OCI-LY7 (cell line): ENCODE results near the gene RHEX.

ENCODE experiments used
- EZH2phosphoT487 ChIP-seq: fragments of 200-600 bp; sonication (generic); IDR thresholded peaks from 2 replicates; pipeline ENCODE4 v1.6.1; 2018; ENCODE audit warnings: low read depth, borderline replicate concordance, mild to moderate bottlenecking, mixed run types, antibody characterized with exemption, low read length, moderate library complexity, mixed read lengths
- TF ChIP-seq, protein P1 (sequence below): fragments of 200-600 bp; sonication (generic); conservative IDR thresholded peaks from 2 replicates; pipeline ENCODE4 v1.5.1; 2014; ENCODE audit warnings: mild to moderate bottlenecking, antibody characterized with exemption, low read length, moderate library complexity, mixed read lengths

DNA sequence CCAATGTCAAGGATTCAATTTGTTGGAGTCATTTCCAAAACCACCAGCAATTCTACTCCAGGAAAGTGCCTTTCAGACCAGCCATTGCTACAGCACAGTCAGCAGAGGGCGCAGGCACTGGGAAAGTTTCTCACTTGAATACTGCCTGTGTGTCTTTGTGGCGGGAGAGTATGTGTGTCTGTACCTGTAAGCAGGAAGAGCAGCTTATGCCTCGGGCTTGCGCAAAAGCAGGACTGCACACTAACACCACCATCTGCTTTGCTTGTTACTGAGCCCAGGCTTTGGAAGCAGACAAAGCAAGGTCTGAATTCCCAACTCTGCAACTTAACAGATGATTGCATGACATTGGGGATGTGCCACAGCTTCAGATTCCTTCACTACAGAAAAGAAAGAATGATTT, 22.3 kb upstream of the RHEX start:
- no peak for TF ChIP-seq EZH2phosphoT487
- TF ChIP-seq, protein P1, sequence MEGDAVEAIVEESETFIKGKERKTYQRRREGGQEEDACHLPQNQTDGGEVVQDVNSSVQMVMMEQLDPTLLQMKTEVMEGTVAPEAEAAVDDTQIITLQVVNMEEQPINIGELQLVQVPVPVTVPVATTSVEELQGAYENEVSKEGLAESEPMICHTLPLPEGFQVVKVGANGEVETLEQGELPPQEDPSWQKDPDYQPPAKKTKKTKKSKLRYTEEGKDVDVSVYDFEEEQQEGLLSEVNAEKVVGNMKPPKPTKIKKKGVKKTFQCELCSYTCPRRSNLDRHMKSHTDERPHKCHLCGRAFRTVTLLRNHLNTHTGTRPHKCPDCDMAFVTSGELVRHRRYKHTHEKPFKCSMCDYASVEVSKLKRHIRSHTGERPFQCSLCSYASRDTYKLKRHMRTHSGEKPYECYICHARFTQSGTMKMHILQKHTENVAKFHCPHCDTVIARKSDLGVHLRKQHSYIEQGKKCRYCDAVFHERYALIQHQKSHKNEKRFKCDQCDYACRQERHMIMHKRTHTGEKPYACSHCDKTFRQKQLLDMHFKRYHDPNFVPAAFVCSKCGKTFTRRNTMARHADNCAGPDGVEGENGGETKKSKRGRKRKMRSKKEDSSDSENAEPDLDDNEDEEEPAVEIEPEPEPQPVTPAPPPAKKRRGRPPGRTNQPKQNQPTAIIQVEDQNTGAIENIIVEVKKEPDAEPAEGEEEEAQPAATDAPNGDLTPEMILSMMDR = peak; percentile 99
